ENCODE results near the gene CRYGS.
"Not testable (repeated sequence)": the region's sequence is repeated elsewhere in the genome, so short reads cannot be mapped to it uniquely, and the experiment has no call there.

CRYGS gene

GRCh38 chr3:186517218-186517617 lies 27.0 kb downstream of the CRYGS start:
- DNase-seq, result no peak

DNA sequence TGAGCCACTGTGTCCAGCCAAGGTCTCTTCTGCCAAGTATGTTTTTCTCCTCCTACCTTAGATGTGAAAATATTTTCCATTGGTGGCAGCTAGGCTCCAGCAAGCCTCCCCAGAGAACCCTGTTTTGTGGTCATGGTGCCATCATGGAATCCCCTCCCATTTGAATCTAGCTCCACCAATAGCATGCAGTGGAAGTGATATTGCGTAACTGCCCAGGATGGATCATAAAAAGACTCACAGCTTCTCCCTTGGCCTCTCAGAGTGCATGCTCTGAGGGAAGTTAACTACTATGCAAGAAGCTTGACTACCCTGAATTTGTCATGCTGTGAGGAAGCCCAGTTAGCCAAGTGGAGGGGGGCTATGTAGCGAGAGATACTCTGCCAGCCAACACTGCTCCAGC lies 27.5 kb downstream of the CRYGS start:
- DNase-seq, result no peak

GRCh38 chr3:186515125-186515524 lies 29.1 kb downstream of the CRYGS start:
- DNase-seq, result no peak

GRCh38 chr3:186514296-186515002 lies 29.7 kb downstream of the CRYGS start:
- peak in 1 of 2 donors; percentile 11 for DNase-seq

DNA sequence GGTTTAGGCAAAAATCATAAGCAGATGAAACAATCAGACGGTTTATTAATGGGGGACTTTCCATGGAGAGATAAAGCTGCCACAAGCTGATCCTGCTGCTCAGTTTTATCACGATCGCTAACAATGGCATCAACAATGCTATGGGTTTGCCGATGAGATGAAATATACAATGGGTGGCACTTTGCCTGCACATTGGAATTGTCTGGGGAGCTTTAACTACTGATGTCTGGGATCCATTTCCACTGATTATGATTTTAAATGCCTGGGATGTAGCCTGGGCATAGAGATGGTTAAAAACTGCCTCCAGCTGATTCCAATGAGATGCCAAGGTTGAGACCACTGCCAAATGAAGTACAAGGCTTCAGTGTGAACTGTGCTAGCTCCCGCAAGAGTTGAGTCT lies 30.8 kb downstream of the CRYGS start:
- no peak for DNase-seq

DNA sequence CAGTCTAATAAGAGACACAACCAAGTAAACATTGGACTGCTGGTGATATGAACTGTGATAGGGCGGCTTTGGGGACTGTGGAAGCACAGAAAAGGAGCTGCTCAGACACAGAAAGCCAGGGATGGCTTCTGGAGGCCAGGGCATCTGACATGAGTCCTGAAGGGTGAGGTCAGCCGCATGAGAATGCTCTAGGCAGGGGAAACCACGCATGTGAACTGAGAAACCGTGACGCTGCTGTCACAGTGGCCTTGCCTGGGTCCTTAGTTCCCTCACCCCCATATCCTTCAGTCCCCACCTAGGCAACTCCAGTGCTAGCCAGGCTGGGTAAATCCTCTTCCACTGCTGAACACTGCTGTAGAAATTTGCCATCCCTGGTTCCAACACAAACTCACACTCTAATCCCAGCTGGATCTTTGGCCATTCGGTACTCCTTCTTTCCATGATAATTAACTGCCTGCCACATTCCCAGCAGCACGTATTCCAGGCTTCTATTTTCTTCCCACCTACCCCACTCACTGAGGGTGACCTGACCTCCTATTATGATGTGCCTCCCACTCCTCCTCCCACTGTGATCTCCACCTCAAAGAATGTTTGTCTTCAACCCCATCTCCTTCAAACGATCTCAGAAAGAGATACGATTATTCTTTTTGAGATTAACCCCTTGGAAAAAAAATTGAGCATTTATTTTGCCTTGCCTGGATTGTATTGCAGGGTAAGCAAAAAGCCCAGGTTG lies 31.4 kb downstream of the CRYGS start:
- DNase-seq, result no peak

DNA sequence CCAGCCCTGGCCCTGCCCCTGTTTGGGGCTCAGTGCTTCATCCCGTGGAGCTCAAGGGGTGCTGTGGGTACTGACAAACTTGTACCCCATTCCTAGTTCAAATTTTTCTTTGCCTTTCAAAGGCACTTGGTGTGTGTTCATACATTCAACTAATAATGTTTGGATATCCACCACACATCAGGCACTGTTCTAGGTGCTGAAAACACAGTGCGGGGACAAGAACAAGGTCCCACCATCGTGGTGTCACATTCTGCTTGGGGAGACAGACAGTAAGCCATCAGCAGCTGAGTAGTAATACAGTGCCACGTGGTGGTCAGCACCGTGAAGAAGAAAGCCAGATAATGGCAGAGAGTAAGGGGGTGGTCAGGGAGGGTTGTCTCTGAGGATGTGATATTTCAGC lies 32.5 kb downstream of the CRYGS start:
- no peak for DNase-seq

GRCh38 chr3:186511245-186511644 lies 32.9 kb downstream of the CRYGS start:
- DNase-seq, result no peak

DNA sequence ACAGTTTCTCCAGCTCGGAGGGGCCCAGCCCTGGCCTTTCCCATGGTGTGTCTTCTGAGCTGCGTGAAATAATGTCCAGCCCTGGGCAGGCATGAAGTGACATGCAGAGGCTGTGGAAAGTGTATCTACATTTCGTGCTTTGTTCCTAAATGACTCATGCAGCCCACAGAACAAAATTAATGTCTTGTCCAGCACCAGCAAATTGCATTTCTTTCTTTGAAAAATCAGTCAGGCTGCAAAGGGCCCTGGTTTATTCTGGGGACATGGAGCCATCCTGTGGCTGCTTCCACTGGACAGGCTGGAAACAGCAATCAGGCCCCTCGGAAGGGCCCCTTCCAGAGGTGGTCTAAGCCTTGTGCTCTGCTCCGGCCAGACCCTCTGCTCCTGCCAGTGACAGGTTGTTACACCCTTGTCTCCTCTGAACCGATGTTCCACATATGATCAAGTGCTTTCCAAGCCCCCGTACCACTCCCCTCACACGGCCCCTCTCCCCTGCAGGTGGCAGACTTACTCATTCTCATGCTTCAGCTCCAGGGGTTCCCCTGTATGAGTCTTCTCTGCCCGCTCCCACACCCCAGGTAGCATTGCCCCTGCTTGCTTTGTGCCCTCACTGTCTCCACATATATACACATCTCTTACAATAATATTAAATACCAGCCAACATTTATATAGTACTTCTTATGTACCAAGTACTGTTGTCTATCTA lies 33.7 kb downstream of the CRYGS start:
- DNase-seq, result no peak

DNA sequence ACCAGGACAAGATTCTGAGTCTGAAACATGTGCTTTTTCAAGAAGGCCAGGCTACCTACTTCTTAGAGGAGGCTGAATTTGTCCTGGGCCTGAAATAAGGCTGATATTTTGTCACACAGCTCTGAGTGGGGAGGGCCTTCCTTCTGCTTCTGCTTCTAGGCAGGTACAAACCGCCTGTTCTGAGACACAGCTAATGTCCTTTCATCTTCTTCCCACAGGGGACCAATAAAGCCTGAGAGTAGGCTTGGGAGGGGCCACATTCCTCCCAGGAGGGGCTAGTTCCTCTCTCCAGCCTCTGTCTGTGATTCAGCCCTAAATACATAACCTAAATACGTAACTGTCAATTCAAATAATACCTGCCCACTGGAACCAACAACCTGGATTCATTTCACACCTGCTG lies 34.8 kb downstream of the CRYGS start:
- DNase-seq, result no peak

DNA sequence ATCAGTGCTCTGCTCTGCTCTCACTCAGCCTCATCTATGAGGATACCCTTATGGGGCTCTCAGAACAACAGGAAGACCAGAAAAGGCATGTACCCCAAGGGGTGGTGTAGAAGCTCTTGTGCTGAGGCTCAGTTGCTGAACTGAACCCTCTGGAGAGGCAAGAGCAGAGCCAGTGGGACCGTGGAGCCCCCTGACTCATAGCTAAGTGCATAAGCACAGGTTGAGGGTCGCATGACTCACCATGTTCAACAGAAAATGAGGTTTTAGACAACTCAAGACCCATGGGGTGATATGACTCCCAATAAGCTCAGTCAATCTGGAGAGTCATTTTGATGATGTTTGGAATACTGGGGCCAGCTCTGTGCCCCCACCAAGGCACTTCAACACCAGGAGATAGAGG lies 37.3 kb downstream of the CRYGS start:
- no peak for DNase-seq

- no peak for DNase-seq
These were observed 37.9 kb downstream of the CRYGS start for GRCh38 chr3:186506191-186506739.

- no peak for DNase-seq
These were observed 41.0 kb downstream of the CRYGS start for GRCh38 chr3:186502966-186503712.

GRCh38 chr3:186502138-186502948 lies 41.8 kb downstream of the CRYGS start:
- DNase-seq, result no peak

DNA sequence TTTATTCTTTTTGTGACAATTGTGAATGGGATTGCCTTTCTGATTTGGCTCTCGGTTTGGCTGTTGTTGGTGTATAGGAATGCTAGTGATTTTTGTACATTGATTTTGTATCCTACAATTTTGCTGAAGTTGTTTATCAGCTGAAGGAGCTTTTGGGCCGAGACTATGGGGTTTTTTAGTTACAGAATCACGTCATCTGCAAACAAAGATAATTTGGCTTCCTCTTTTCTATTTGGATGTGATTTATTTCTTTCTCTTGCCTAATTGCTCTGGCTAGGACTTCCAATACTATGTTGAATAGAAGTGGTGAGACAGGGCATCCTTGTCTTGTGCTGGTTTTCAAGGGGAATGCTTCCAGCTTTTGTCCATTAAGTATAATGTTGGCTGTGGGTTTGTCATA lies 44.2 kb downstream of the CRYGS start:
- DNase-seq, result not testable (repeated sequence)

GRCh38 chr3:186498022-186498421 lies 46.2 kb downstream of the CRYGS start:
- not testable (repeated sequence) for DNase-seq

GRCh38 chr3:186497608-186498007 lies 46.6 kb downstream of the CRYGS start:
- no peak for DNase-seq

GRCh38 chr3:186496635-186497034 lies 47.5 kb downstream of the CRYGS start:
- no peak for DNase-seq

DNA sequence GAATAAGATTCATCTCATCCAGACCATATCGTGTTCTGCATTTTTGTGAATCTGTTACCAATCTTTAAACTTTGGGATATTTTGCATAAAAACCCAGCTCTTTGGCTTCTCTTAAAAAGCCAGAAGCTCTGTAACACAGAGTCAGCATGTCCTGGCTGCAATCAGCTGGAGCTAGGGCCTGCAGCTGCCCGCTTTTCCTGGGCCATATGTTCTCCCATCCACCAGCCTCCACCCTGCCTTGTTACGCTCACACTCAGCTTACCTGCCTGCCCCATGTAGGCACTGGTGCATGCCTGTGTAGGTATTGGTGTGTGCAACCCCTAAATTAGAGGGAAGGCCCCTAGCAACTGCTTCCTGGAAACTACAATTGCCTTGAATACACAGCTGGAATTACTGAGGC lies 48.2 kb downstream of the CRYGS start:
- no peak for DNase-seq

- DNase-seq, result no peak
These were observed 50.5 kb downstream of the CRYGS start for GRCh38 chr3:186493525-186494255.

DNA sequence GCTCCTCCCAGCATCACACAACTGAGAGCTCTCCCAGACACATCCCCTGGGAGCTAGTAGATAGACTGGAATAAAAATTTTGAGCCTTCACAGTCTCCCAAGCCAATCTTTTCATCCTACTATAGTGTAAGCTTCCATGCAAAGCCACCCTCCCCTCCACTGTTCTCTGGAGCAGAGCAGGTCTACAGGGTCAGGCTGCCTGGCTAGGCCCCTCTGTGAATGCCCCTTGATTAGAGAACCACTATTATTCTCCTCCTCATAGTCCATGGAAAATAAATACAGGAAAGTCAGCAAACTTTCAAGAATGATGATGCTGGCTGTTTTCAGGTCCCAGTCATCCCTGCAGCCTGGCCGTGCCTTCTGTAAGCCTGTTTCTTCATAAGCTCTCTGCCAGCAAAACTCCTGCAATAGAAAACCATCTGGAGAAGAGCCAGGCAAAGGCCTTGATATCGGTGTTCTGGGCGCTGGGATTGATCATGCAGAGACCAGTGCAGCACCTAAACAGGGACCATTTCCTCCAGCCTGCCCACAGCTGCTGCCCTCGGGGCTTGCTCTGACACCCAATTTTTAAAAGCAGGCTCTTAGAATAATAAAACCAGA lies 51.7 kb downstream of the CRYGS start:
- DNase-seq, result no peak
